ENCODE data around the gene TMED7. TPM values are rescaled to one million over a fixed set of nuclear protein-coding genes. Genes with fewer than 3 reads are reported as not detected.
A peak's percentile ranks its signal among the peaks of the same experiment; 100 is the strongest.

TMED7 gene
- total and polyA plus RNA-seq, 4 experiments from 2014 or later, result 32.1 to 49.5 (median 42.2) TPM

DNA sequence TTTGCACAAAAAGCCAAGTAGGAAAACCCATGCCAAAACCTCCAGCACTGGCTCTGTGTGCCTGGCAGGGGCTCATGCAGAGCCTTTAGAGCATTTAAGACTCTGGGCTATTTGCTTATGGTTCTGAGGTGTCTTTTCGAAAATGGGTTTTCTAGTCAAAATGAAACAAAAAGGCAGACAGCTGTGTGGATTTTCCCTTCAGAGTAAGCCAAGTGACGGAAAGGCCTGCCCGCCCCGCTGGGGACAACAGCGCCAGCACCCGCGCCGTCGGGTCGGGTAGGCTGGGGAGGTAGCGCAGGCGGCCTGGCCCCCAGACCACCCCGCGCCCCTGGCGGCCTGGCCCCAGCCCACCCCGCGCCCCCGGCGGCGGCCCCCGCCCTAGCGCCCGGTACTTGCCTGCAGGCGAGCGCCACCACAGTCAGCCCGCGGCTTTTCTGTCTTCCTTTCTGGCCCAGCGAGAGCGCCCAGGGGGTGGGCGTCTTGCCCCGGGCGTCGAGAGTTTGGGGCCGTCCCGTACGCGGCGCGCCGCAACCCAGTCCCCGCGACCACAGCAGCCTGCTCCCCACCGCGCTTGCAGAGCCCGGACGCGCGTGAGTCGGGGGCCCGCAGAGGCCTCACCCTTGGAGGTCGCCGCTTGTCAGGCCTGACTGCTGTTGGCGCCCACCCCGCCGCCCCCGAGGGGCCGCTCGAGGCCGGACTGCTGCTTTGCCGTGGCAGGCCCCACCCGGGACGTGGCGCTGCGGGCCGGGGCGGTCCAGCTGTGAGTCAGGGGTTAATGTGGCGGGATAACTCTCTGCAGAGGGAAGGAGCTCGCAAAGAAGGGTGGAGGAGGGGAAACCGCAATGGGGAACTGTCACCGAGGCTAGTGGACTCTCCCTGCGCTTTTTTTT, 23.9 kb downstream of the TMED7 start, which contains the start of gene TICAM2:
TSS of gene TICAM2 (minus strand) at position 779 of the 890 bp plus-strand sequence. CDS start 21,223 bp downstream, outside the sequence.
- Histone ChIP-seq H3K27ac (ENCODE audit: low read depth, low read length) (peak within 1 kb of the TSS; percentile 51), H3K4me1 (ENCODE audit: insufficient read depth, low read length) (no peaks in the 10 kb centered on the region), H3K4me3 (ENCODE audit: low read length in 2 of 2) (peak within 1 kb of the TSS; percentile 31 to 46), H3K9me3 (ENCODE audit: control insufficient read depth in 1 of 2, low read length in 2 of 2) (no peaks in the 10 kb centered on the region), H3K27me3 (ENCODE audit: insufficient read depth, low read length) (no peaks in the 10 kb centered on the region), H3K36me3 (ENCODE audit: insufficient read depth, low read length) (no peaks in the 10 kb centered on the region)
- ChIA-PET POLR2A (ENCODE audit: partially characterized antibody) (interaction anchor here (0.7 to 1.8 kb wide), 5 partner anchors 9 to 306 kb away, joined by 3 to 11 read pairs (median 3); partner anchors contain the start of genes CCDC112, FEM1C and TMED7), CTCF (ENCODE audit: partially characterized antibody) (interaction anchor here (0.5 to 1.3 kb wide), 5 partner anchors 21 to 506 kb away, joined by 3 to 4 read pairs (median 3); no protein-coding TSS in a partner anchor)
- H3K4me3 Mint-ChIP-seq, result peak within 1 kb of the TSS; percentile 78 to 91 (median 83)
- H3K36me3 Mint-ChIP-seq, result peaks cover 3 to 6% of the 10 kb centered on the region in 2 donors
- intact Hi-C loops (cut with micrococcal nuclease), result loop anchor here (1.0 kb wide), 1 partner anchor 21 kb away; no protein-coding TSS in a partner anchor
- peaks cover 0 to 1% of the 10 kb centered on the region in 2 donors for H3K27me3 Mint-ChIP-seq
- DNase-seq, result peak; percentile 50 to 73 (median 55)
- H3K4me1 Mint-ChIP-seq, result peaks cover 13 to 36% (median 18%) of the 10 kb centered on the region in 4 donors
- peaks cover 0 to 2% (median 0%) of the 10 kb centered on the region in 8 donors for H3K9me3 Mint-ChIP-seq
- H3K27ac Mint-ChIP-seq, result peak within 1 kb of the TSS; percentile 48 to 96 (median 88)

DNA sequence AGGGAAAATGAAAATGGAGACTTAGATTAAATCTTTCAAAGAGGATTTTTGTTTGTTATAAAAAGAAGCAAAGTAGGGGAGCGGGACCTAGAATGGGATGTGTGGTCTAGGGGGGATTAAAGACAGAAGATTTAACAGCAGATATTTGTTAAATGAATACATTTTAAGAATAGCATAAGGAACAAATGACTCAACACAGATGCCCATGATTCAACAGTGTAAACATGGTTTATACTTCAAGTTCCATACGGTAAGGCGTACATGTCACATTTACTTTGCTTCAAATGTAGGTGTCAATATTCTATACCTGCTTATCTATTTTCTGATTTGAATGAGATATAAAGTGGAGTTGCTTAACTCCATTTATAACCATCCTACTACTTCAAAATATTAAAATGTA, 25.1 kb downstream of the TMED7 start:
- Histone ChIP-seq H3K36me3 (ENCODE audit: insufficient read depth, low read length) (no peaks in the 10 kb centered on the region), H3K4me3 (ENCODE audit: low read length in 2 of 2) (no peak overlapping the region), H3K4me1 (ENCODE audit: insufficient read depth, low read length) (no peaks in the 10 kb centered on the region), H3K9me3 (ENCODE audit: control insufficient read depth in 1 of 2, low read length in 2 of 2) (no peaks in the 10 kb centered on the region), H3K27ac (ENCODE audit: low read depth, low read length) (no peak overlapping the region), H3K27me3 (ENCODE audit: insufficient read depth, low read length) (no peaks in the 10 kb centered on the region)
- peak overlapping the region; percentile 1 to 79 (median 60) for H3K4me3 Mint-ChIP-seq
- peaks cover 0 to 1% of the 10 kb centered on the region in 2 donors for H3K27me3 Mint-ChIP-seq
- no peak for DNase-seq
- H3K4me1 Mint-ChIP-seq, result peaks cover 11 to 36% (median 18%) of the 10 kb centered on the region in 4 donors
- H3K9me3 Mint-ChIP-seq, result peaks cover 0 to 2% (median 0%) of the 10 kb centered on the region in 8 donors
- POLR2A ChIA-PET (ENCODE audit: partially characterized antibody), result interaction anchor here (1.8 kb wide), 1 partner anchor 24 kb away, joined by 11 read pairs; the partner anchor contains the start of gene TMED7
- intact Hi-C loops (cut with micrococcal nuclease), result no loop called here
- peaks cover 5 to 6% of the 10 kb centered on the region in 2 donors for H3K36me3 Mint-ChIP-seq
- H3K27ac Mint-ChIP-seq, result peak overlapping the region in 4 of 7 donors; percentile 26 to 86 (median 46)
- CTCF ChIA-PET (ENCODE audit: partially characterized antibody), result interaction anchor here (0.7 to 1.3 kb wide), 4 partner anchors 22 to 29 kb away, joined by 3 to 4 read pairs (median 3); no protein-coding TSS in a partner anchor

GRCh38 chr5:115599924-115600323, 25.9 kb downstream of the TMED7 start:
- Histone ChIP-seq H3K4me1 (ENCODE audit: insufficient read depth, low read length) (no peaks in the 10 kb centered on the region), H3K9me3 (ENCODE audit: control insufficient read depth in 1 of 2, low read length in 2 of 2) (no peaks in the 10 kb centered on the region), H3K4me3 (ENCODE audit: low read length in 2 of 2) (no peak overlapping the region), H3K27me3 (ENCODE audit: insufficient read depth, low read length) (no peaks in the 10 kb centered on the region), H3K27ac (ENCODE audit: low read depth, low read length) (no peak overlapping the region), H3K36me3 (ENCODE audit: insufficient read depth, low read length) (no peaks in the 10 kb centered on the region)
- ChIA-PET CTCF (ENCODE audit: partially characterized antibody) (interaction anchor here (1.1 kb wide), 1 partner anchor 10 kb away, joined by 3 read pairs; no protein-coding TSS in a partner anchor), POLR2A (ENCODE audit: partially characterized antibody) (no interaction called here)
- Mint-ChIP-seq H3K9me3 (peaks cover 0 to 2% (median 0%) of the 10 kb centered on the region in 8 donors), H3K4me1 (peaks cover 9 to 36% (median 17%) of the 10 kb centered on the region in 4 donors), H3K4me3 (peak overlapping the region in 4 of 8 donors; percentile 19 to 69 (median 24)), H3K27me3 (peaks cover 0 to 1% of the 10 kb centered on the region in 2 donors), H3K36me3 (peaks cover 3 to 6% of the 10 kb centered on the region in 2 donors), H3K27ac (peak overlapping the region in 3 of 7 donors; percentile 36 to 84 (median 37))
- intact Hi-C loops (cut with micrococcal nuclease), result no loop called here
- no peak for DNase-seq

- Histone ChIP-seq H3K36me3 (ENCODE audit: insufficient read depth, low read length) (no peaks in the 10 kb centered on the region), H3K27me3 (ENCODE audit: insufficient read depth, low read length) (no peaks in the 10 kb centered on the region), H3K27ac (ENCODE audit: low read depth, low read length) (no peak overlapping the region), H3K9me3 (ENCODE audit: control insufficient read depth in 1 of 2, low read length in 2 of 2) (no peaks in the 10 kb centered on the region), H3K4me1 (ENCODE audit: insufficient read depth, low read length) (no peaks in the 10 kb centered on the region), H3K4me3 (ENCODE audit: low read length in 2 of 2) (no peak overlapping the region)
- ChIA-PET POLR2A (ENCODE audit: partially characterized antibody) (no interaction called here), CTCF (ENCODE audit: partially characterized antibody) (interaction anchor here (1.1 to 1.5 kb wide), 2 partner anchors 10 to 25 kb away, joined by 3 to 4 read pairs; no protein-coding TSS in a partner anchor)
- H3K9me3 Mint-ChIP-seq, result peaks cover 0 to 2% (median 0%) of the 10 kb centered on the region in 8 donors
- peaks cover 3 to 6% of the 10 kb centered on the region in 2 donors for H3K36me3 Mint-ChIP-seq
- H3K4me3 Mint-ChIP-seq, result peak overlapping the region in 2 of 8 donors; percentile 10 to 69
- peak overlapping the region in 1 of 7 donors; percentile 36 for H3K27ac Mint-ChIP-seq
- DNase-seq, result no peak
- H3K27me3 Mint-ChIP-seq, result peaks cover 0 to 1% of the 10 kb centered on the region in 2 donors
- peaks cover 9 to 35% (median 17%) of the 10 kb centered on the region in 4 donors for H3K4me1 Mint-ChIP-seq
- intact Hi-C loops (cut with micrococcal nuclease), result no loop called here
Observed at GRCh38 chr5:115599502-115599901, 26.3 kb downstream of the TMED7 start.

DNA sequence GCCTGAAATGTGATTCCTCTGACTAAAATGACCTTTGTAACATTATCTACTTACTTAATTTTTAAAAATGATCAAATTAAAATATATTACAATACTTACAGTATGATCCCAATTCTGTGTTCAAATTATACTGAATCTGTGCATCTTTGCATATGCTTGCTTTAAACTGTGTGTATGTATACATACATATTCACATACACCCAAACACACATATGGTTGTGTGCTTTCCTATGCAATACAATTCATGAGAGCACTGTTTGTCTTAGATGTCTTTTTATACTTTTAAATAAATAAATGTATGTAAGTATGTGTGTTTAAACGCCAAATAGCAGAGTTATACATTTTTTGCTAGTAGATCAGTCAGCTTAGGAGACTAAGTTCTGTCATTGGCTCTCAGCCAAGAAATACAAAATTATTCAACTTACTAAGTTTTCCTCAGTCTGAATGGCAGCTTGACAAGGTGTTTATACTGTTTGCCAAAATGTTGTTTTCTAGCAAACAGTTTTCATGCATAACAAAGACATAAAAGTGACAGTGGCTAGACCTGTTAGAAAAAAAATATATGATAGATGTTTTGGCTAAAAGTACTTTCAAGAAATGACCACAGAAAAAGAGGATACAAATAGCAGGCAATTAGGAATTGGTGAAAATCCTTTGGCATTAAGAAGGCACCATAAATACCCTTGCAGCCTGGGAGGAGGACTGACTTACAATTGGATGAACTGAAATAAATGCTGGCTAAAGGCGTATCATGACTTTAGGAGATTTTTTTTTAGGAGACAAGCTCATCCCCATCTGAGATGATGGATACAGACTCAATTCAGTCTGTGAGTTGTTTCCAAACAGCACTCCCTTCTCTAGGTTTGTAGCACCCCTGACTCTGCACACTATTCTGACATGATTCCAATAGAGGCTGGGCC, 31.4 kb downstream of the TMED7 start:
- ChIA-PET CTCF (ENCODE audit: partially characterized antibody) (interaction anchor here (0.6 to 0.9 kb wide), 2 partner anchors 20 to 285 kb away, joined by 3 to 5 read pairs; no protein-coding TSS in a partner anchor), POLR2A (ENCODE audit: partially characterized antibody) (no interaction called here)
- peaks cover 0 to 3% of the 10 kb centered on the region in 2 donors for H3K36me3 Mint-ChIP-seq
- H3K4me1 Mint-ChIP-seq, result peaks cover 0 to 1% (median under 1%) of the 10 kb centered on the region in 4 donors
- no peak overlapping the region for H3K4me3 ChIP-seq (ENCODE audit: low read length in 2 of 2)
- H3K27me3 ChIP-seq (ENCODE audit: insufficient read depth, low read length), result no peaks in the 10 kb centered on the region
- H3K4me1 ChIP-seq (ENCODE audit: insufficient read depth, low read length), result no peaks in the 10 kb centered on the region
- H3K27me3 Mint-ChIP-seq, result peaks cover 0 to 1% of the 10 kb centered on the region in 2 donors
- no peak for DNase-seq
- no peak overlapping the region for H3K4me3 Mint-ChIP-seq
- no peak overlapping the region for H3K27ac Mint-ChIP-seq
- H3K9me3 Mint-ChIP-seq, result no peaks in the 10 kb centered on the region
- H3K27ac ChIP-seq (ENCODE audit: low read depth, low read length), result no peak overlapping the region
- no peaks in the 10 kb centered on the region for H3K9me3 ChIP-seq (ENCODE audit: control insufficient read depth in 1 of 2, low read length in 2 of 2)
- no peaks in the 10 kb centered on the region for H3K36me3 ChIP-seq (ENCODE audit: insufficient read depth, low read length)
- intact Hi-C loops (cut with micrococcal nuclease), result no loop called here

DNA sequence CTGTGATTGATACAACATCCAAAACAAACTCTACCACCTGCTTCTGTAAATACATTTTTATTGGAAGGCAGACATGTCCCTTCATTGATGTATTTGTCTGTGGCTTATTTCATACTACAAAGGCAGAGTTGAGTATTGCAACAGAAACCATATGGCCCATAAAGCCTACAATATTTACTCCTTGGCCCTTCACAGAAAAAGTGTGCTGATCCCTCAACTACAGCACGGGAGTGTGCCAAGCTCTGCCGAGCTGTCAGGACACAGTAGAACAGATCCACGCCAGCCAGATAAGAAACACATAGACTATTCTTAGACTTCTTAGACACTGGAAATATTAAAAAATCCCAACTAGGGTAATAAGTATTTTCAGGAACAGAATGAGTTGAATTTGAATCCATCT, 36.8 kb downstream of the TMED7 start:
- intact Hi-C loops (cut with micrococcal nuclease), result no loop called here
- no peaks in the 10 kb centered on the region for H3K4me1 ChIP-seq (ENCODE audit: insufficient read depth, low read length)
- ChIA-PET POLR2A (ENCODE audit: partially characterized antibody) (no interaction called here), CTCF (ENCODE audit: partially characterized antibody) (interaction anchor here (0.9 to 5.6 kb wide), 6 partner anchors 11 to 284 kb away, joined by 3 to 48 read pairs (median 4); no protein-coding TSS in a partner anchor)
- H3K9me3 Mint-ChIP-seq, result no peaks in the 10 kb centered on the region
- no peaks in the 10 kb centered on the region for H3K36me3 ChIP-seq (ENCODE audit: insufficient read depth, low read length)
- no peak overlapping the region for H3K4me3 ChIP-seq (ENCODE audit: low read length in 2 of 2)
- H3K27me3 ChIP-seq (ENCODE audit: insufficient read depth, low read length), result no peaks in the 10 kb centered on the region
- H3K27ac Mint-ChIP-seq, result no peak overlapping the region
- H3K4me1 Mint-ChIP-seq, result no peaks in the 10 kb centered on the region
- H3K9me3 ChIP-seq (ENCODE audit: control insufficient read depth in 1 of 2, low read length in 2 of 2), result no peaks in the 10 kb centered on the region
- no peaks in the 10 kb centered on the region for H3K27me3 Mint-ChIP-seq
- H3K4me3 Mint-ChIP-seq, result no peak overlapping the region
- no peak for DNase-seq
- no peak overlapping the region for H3K27ac ChIP-seq (ENCODE audit: low read depth, low read length)
- H3K36me3 Mint-ChIP-seq, result no peaks in the 10 kb centered on the region
